H1 (cell line): ENCODE measurements around the gene PHOX2A. TPM values are rescaled to one million over a fixed set of nuclear protein-coding genes. Genes with fewer than 3 reads are reported as not detected.
A peak's percentile ranks its signal among the peaks of the same experiment; 100 is the strongest.

Experiments
- CTCF ChIA-PET: fragments of 300-600 bp; sonication (Branson Sonifier 250); formaldehyde crosslinking; loops from one replicate; lab custom pipeline; 2021; ENCODE audit not compliant: partially characterized antibody; lab: Charles Lee
- POLR2A ChIA-PET: fragments of 300-600 bp; sonication (Branson Sonifier 250); formaldehyde crosslinking; loops from one replicate; lab custom pipeline; 2021; ENCODE audit warnings: inconsistent platforms; ENCODE audit not compliant: partially characterized antibody; lab: Charles Lee
- DNase-seq, 2 experiments: peaks; one replicate each; pipeline versions ENCODE4 v3.0.0 to v3.0.0-alpha.2; 2010 to 2022; ENCODE audit warnings: low spot score in 2 of 2, low read depth in 1 of 2, mixed read lengths in 1 of 2
- FAIRE-seq: peaks from 2 replicates; lab custom pipeline; 2011; peaks lifted over from hg19 to GRCh38; lab: Jason Lieb, UNC
- H2AFZ ChIP-seq: 2 replicates; pipeline ENCODE4 v1.8.1; 2012; ENCODE audit warnings: low read length, inconsistent platforms
- H2AK5ac ChIP-seq: 2 replicates; pipeline ENCODE4 v1.6.1; 2013; ENCODE audit warnings: low read depth, low read length
- H2BK120ac ChIP-seq: replicated peaks from 2 replicates; pipeline ENCODE3; 2013; ENCODE audit warnings: low read depth, low read length, inconsistent platforms
- H2BK12ac ChIP-seq: 2 replicates; pipeline ENCODE4 v1.6.1; 2013; ENCODE audit warnings: low read depth, low read length
- H2BK15ac ChIP-seq: 2 replicates; pipeline ENCODE4 v1.6.1; 2013; ENCODE audit warnings: low read length
- H2BK20ac ChIP-seq: 2 replicates; pipeline ENCODE4 v1.6.1; 2013; ENCODE audit warnings: low read length
- H2BK5ac ChIP-seq: 2 replicates; pipeline ENCODE4 v1.6.1; 2013; ENCODE audit warnings: low read depth, low read length
- H3K14ac ChIP-seq: 2 replicates; pipeline ENCODE4 v1.6.1; 2013; ENCODE audit warnings: inconsistent platforms; ENCODE audit not compliant: insufficient read length
- H3K18ac ChIP-seq: 2 replicates; pipeline ENCODE4 v1.6.1; 2013; ENCODE audit warnings: low read length; ENCODE audit errors: extremely low read depth
- H3K23ac ChIP-seq: 2 replicates; pipeline ENCODE4 v1.6.1; 2013; ENCODE audit warnings: inconsistent platforms; ENCODE audit not compliant: insufficient read length
- H3K23me2 ChIP-seq: 2 replicates; pipeline ENCODE4 v1.6.1; 2013; ENCODE audit warnings: low read depth, low read length
- H3K27ac ChIP-seq: 2 replicates; pipeline ENCODE4 v1.6.1; 2011; ENCODE audit warnings: low read depth, low read length, inconsistent platforms
- H3K27me3 ChIP-seq, 4 experiments: replicated peaks in 1 of 4; 1 replicate in 1 of 4; 2 replicates in 3 of 4; pipeline versions ENCODE4 v1.6.1 to v1.8.1; 2011 to 2013; ENCODE audit warnings: low read length in 3 of 4, mild to moderate bottlenecking in 3 of 4, inconsistent platforms in 2 of 4, mixed read lengths in 2 of 4, moderate library complexity in 1 of 4; ENCODE audit not compliant: control insufficient read depth in 3 of 4, insufficient read depth in 3 of 4; ENCODE audit errors: extremely low read depth in 1 of 4
- H3K36me3 ChIP-seq, 4 experiments: 2 replicates each; pipeline versions ENCODE4 v1.6.1 to v1.8.1; 2011 to 2013; ENCODE audit warnings: mild to moderate bottlenecking in 4 of 4, low read length in 3 of 4, moderate library complexity in 2 of 4, control low read depth in 1 of 4, inconsistent platforms in 1 of 4; ENCODE audit not compliant: insufficient read depth in 4 of 4, control insufficient read depth in 2 of 4
- H3K4ac ChIP-seq: replicated peaks from 2 replicates; pipeline ENCODE3; 2013; ENCODE audit warnings: low read length, low read depth, mixed read lengths, inconsistent platforms; ENCODE audit not compliant: insufficient read length
- H3K4me1 ChIP-seq, 4 experiments: replicated peaks in 1 of 4; 1 replicate in 1 of 4; 2 replicates in 3 of 4; pipeline versions ENCODE4 v1.6.1 to v1.8.1; 2011 to 2013; ENCODE audit warnings: low read length in 3 of 4, inconsistent platforms in 2 of 4, mixed read lengths in 1 of 4; ENCODE audit not compliant: insufficient read depth in 4 of 4, control insufficient read depth in 3 of 4
- H3K4me2 ChIP-seq, 2 experiments: 2 replicates each; pipeline versions ENCODE4 v1.6.1 to v1.8.1; 2011 to 2013; ENCODE audit warnings: low read depth in 2 of 2, low read length in 2 of 2, control low read depth in 1 of 2, inconsistent platforms in 1 of 2, mild to moderate bottlenecking in 1 of 2; ENCODE audit not compliant: insufficient read depth in 1 of 2
- H3K4me3 ChIP-seq, 4 experiments: fragments of 200-600, 300-600 bp in 1 of 4; sonication (generic), shearing (Covaris generic), sonication (Bioruptor Twin) in 1 of 4; 2 replicates each; pipeline versions ENCODE4 v1.5.1 to v1.8.1; 2011 to 2016; ENCODE audit warnings: low read length in 4 of 4, low read depth in 3 of 4, control low read depth in 2 of 4, inconsistent platforms in 2 of 4, mild to moderate bottlenecking in 2 of 4, mixed read lengths in 1 of 4, moderate library complexity in 1 of 4; ENCODE audit not compliant: insufficient read depth in 2 of 4; ENCODE audit errors: extremely low read depth in 1 of 4
- H3K56ac ChIP-seq: replicated peaks from 2 replicates; pipeline ENCODE3; 2013; ENCODE audit warnings: low read depth, mild to moderate bottlenecking, mixed read lengths, low read length, inconsistent platforms; ENCODE audit not compliant: insufficient read length
- H3K79me1 ChIP-seq: 2 replicates; pipeline ENCODE4 v1.6.1; 2013; ENCODE audit warnings: low read depth, low read length, control low read depth
- H3K79me2 ChIP-seq, 2 experiments: 2 replicates each; pipeline versions ENCODE4 v1.6.1 to v1.8.1; 2012 to 2013; ENCODE audit warnings: low read length in 2 of 2, mild to moderate bottlenecking in 2 of 2, inconsistent platforms in 1 of 2; ENCODE audit not compliant: insufficient read depth in 2 of 2, control insufficient read depth in 1 of 2
- H3K9ac ChIP-seq, 4 experiments: replicated peaks in 1 of 4; 1 replicate in 1 of 4; 2 replicates in 3 of 4; pipeline versions ENCODE4 v1.6.1 to v1.8.1; 2011 to 2013; ENCODE audit warnings: low read depth in 3 of 4, low read length in 3 of 4, control low read depth in 2 of 4, mild to moderate bottlenecking in 2 of 4, moderate library complexity in 2 of 4, inconsistent platforms in 1 of 4; ENCODE audit errors: extremely low read depth in 1 of 4
- H3K9me3 ChIP-seq, 2 experiments: 2 replicates each; pipeline versions ENCODE4 v1.6.1 to v1.8.1; 2012 to 2013; ENCODE audit warnings: mild to moderate bottlenecking in 2 of 2, moderate library complexity in 2 of 2, control low read depth in 1 of 2, inconsistent platforms in 1 of 2, low read depth in 1 of 2, low read length in 1 of 2, mixed read lengths in 1 of 2; ENCODE audit not compliant: insufficient read depth in 2 of 2
- H4K20me1 ChIP-seq, 2 experiments: replicated peaks in 1 of 2; 2 replicates each; pipeline versions ENCODE3 to v1.8.1; 2011 to 2013; ENCODE audit warnings: inconsistent platforms in 2 of 2, low read length in 2 of 2, mild to moderate bottlenecking in 1 of 2; ENCODE audit not compliant: insufficient read depth in 2 of 2, control insufficient read depth in 1 of 2
- H4K5ac ChIP-seq: 2 replicates; pipeline ENCODE4 v1.6.1; 2013; ENCODE audit warnings: low read length, low read depth, mixed read lengths, inconsistent platforms; ENCODE audit not compliant: insufficient read length
- H4K8ac ChIP-seq: 2 replicates; pipeline ENCODE4 v1.8.0; 2013; ENCODE audit warnings: mild to moderate bottlenecking, moderate library complexity, low read length, inconsistent platforms; ENCODE audit not compliant: insufficient read depth; ENCODE audit errors: extremely low read depth
- H4K91ac ChIP-seq: replicated peaks from 2 replicates; pipeline ENCODE3; 2013; ENCODE audit warnings: low read length, mixed read lengths, inconsistent platforms; ENCODE audit not compliant: insufficient read length
- ASH2L ChIP-seq: fragments of 200-600, 300-600 bp; sonication (generic); IDR thresholded peaks from one replicate; pipeline ENCODE4 v1.7.1; 2017; ENCODE audit warnings: low read length
- BACH1 ChIP-seq: IDR thresholded peaks from 2 replicates; pipeline ENCODE4 v1.6.1; 2012; ENCODE audit warnings: low read length, improper control_type of control experiment
- CTBP2 ChIP-seq: IDR thresholded peaks from 2 replicates; pipeline ENCODE4 v1.7.0; 2011; ENCODE audit warnings: borderline replicate concordance, mild to moderate bottlenecking, moderate library complexity, mixed read lengths, low read length; ENCODE audit not compliant: insufficient read depth, insufficient read length
- HDAC6 ChIP-seq: IDR thresholded peaks from one replicate; pipeline ENCODE4 v1.7.1; 2012; ENCODE audit warnings: low read depth, mild to moderate bottlenecking, inconsistent platforms, low read length, moderate library complexity
- JUN ChIP-seq: IDR thresholded peaks from 2 replicates; pipeline ENCODE4 v1.6.1; 2011; ENCODE audit warnings: low read depth, mild to moderate bottlenecking, improper control_type of control experiment, low read length
- JUND ChIP-seq: IDR thresholded peaks from 2 replicates; pipeline ENCODE4 v1.6.1; 2011; ENCODE audit warnings: mild to moderate bottlenecking, improper control_type of control experiment, low read length
- POU5F1 ChIP-seq: IDR thresholded peaks from 2 replicates; pipeline ENCODE4 v1.6.1; 2011; ENCODE audit warnings: low read depth, mild to moderate bottlenecking, low read length, moderate library complexity
- SP2 ChIP-seq: IDR thresholded peaks from 2 replicates; pipeline ENCODE4 v1.6.1; 2012; ENCODE audit warnings: mild to moderate bottlenecking, low read length, inconsistent platforms
- TAF1 ChIP-seq: IDR thresholded peaks from 2 replicates; pipeline ENCODE4 v1.6.1; 2011; ENCODE audit warnings: mild to moderate bottlenecking, low read depth, low read length
- TBP ChIP-seq: IDR thresholded peaks from 2 replicates; pipeline ENCODE4 v1.6.1; 2011; ENCODE audit warnings: low read depth, low read length, improper control_type of control experiment
- WGBS, 2 experiments: shearing (Covaris generic) in 1 of 2; methylation state at CpG; one replicate each; pipeline versions ENCODE4 v1.1.6 to v1.1.7; 2013 to 2015; ENCODE audit warnings: low lambda C conversion rate in 2 of 2, mixed read lengths in 2 of 2, inconsistent platforms in 1 of 2, low coverage in 1 of 2, missing lambda C conversion rate in 1 of 2; ENCODE audit not compliant: insufficient replicate concordance in 2 of 2, insufficient coverage in 1 of 2, insufficient read length in 1 of 2; ENCODE audit errors: extremely low coverage in 1 of 2, missing lambda C conversion rate in 1 of 2; 5-methylcytosine and 5-hydroxymethylcytosine counted together
- polyA plus RNA-seq, 7 experiments: library from polyadenylated mRNA; depleted of rRNA in 3 of 7; stranded (reverse) in 5 of 7; unstranded in 2 of 7; fragments of >200 nt in 5 of 7; fragments of 200-250 nt in 2 of 7; gene quantifications; 1 replicate in 5 of 7; 2 replicates in 1 of 7; 4 replicates in 1 of 7; pipeline versions ENCODE4 v1.2.1 to v1.2.3, GENCODE V29; 2011 to 2013; ENCODE audit warnings: missing spikeins in 2 of 7, mixed read lengths in 2 of 7
- total RNA-seq: library from RNA; stranded (reverse); fragmentation: NEBNext Ultra II Directional; extraction: Animal tissue kit (Norgen Biotek cat#: 25700); gene quantifications from 2 replicates; pipeline ENCODE4 v1.2.1, GENCODE V29; 2021

Gene PHOX2A
- total and polyA plus RNA-seq, 2 of the 8 experiments (the other 6 are each of a cell fraction or from before 2014, with no cell fraction given) = 0.67 TPM; not detected in 1

DNA sequence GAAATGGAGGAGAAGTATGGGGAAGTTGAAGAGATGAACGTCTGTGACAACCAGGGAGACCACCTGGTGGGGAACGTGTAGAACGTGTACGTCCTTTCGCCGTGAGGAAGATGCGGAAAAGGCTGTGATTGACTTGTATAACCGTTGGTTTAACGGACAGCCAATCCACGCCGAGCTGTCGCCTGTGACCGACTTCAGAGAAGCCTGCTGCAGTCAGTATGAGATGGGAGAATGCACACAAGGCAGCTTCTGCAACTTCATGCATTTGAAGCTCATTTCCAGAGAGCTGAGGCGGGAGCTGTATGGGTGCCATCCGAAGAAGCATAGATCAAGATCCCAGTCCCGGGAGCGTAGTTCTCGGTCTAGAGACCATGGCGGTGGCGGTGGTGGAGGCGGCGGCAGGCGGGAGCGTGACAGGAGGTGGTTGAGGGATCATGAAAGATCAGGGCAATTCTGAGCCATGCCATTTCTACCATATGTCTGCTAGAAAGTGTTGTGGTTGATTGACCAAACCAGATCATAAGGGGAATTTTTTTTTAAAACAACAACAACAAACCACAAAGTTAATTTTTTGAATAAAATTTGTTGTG, 36.8 kb upstream of the PHOX2A start:
- no peak overlapping the region for H3K56ac ChIP-seq
- no peak overlapping the region for H3K27ac ChIP-seq
- no peak overlapping the region for H3K4me2 ChIP-seq
- H3K4me3 ChIP-seq = no peak overlapping the region
- no peaks in the 10 kb centered on the region for H3K4me1 ChIP-seq
- FAIRE-seq (no peak), DNase-seq (no peak)
- no peak overlapping the region for H3K23ac ChIP-seq
- H3K4ac ChIP-seq = no peak overlapping the region
- no peak overlapping the region for H2BK120ac ChIP-seq
- H4K5ac ChIP-seq = no peak overlapping the region
- H2BK5ac ChIP-seq = no peak overlapping the region
- H3K36me3 ChIP-seq = no peaks in the 10 kb centered on the region
- WGBS, 2 experiments = 89% methylated on average over 24 of the region's 24 CpGs; no CpG with 5 or more reads in 1 of the 2 experiments
- no peak overlapping the region for H2BK12ac ChIP-seq
- H2BK20ac ChIP-seq = no peak overlapping the region
- POLR2A ChIA-PET = no interaction called here
- H3K79me1 ChIP-seq = no peaks in the 10 kb centered on the region
- H3K9ac ChIP-seq = no peak overlapping the region
- no peak overlapping the region for H3K18ac ChIP-seq
- no peak overlapping the region for H2AFZ ChIP-seq
- H3K14ac ChIP-seq = no peak overlapping the region
- CTCF ChIA-PET = interaction anchor here (0.7 to 1.9 kb wide), 3 partner anchors 9 to 191 kb away, joined by 3 to 5 read pairs (median 3); no protein-coding TSS in a partner anchor
- no peak overlapping the region for H2AK5ac ChIP-seq
- no peak overlapping the region for H4K91ac ChIP-seq
- no peaks in the 10 kb centered on the region for H3K27me3 ChIP-seq
- H4K20me1 ChIP-seq = no peaks in the 10 kb centered on the region
- H3K23me2 ChIP-seq = no peaks in the 10 kb centered on the region
- peak overlapping the region; percentile 25; the same call in 1 of the 2 replicates for H4K8ac ChIP-seq
- H3K79me2 ChIP-seq = no peaks in the 10 kb centered on the region
- H3K9me3 ChIP-seq = no peaks in the 10 kb centered on the region
- H2BK15ac ChIP-seq = no peak overlapping the region
- TF ChIP-seq POU5F1 = no peak
- TF ChIP-seq JUND = no peak
- no peak for TF ChIP-seq CTBP2
- no peak for TF ChIP-seq ASH2L
- no peak for TF ChIP-seq TAF1
- TF ChIP-seq HDAC6 = no peak
- no peak for TF ChIP-seq JUN
- no peak for TF ChIP-seq TBP
- TF ChIP-seq BACH1 = no peak
- TF ChIP-seq SP2 = no peak
